SKM-1 (cell line): Measurements from ENCODE around the gene RER1.
"Not testable (repeated sequence)": the region's sequence is repeated elsewhere in the genome, so short reads cannot be mapped to it uniquely, and the experiment has no call there.

Source experiments
- DNase-seq: peaks from one replicate; lab custom pipeline; 2025; ENCODE audit not compliant: unreplicated experiment; lab: John Stamatoyannopoulos, UW

RER1 gene

GRCh38 chr1:2422523-2422922, 30.9 kb downstream of the RER1 start:
- DNase-seq, result no peak

GRCh38 chr1:2425892-2426291, 34.3 kb downstream of the RER1 start:
- no peak for DNase-seq

DNA sequence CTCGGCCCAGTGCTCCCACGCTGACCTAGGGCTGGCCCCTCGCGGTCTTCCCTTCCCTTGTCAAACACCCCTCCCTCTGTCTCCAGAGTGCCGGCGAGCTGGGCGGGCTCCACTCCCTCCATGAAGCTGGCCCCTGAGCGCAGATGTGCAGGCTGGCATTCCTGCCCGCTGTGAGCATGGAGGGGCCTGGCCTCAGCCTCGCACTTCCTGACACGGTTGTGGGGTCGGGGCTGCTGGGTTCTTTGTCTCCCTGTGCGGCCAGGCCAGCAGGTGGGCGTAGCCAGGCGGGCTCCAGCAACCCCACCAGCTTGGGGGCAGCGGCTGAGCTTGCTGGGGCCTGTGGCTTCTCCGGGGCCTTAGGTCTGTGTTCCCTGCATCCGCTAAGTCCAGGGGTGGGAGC, 34.9 kb downstream of the RER1 start:
- DNase-seq, result no peak

DNA sequence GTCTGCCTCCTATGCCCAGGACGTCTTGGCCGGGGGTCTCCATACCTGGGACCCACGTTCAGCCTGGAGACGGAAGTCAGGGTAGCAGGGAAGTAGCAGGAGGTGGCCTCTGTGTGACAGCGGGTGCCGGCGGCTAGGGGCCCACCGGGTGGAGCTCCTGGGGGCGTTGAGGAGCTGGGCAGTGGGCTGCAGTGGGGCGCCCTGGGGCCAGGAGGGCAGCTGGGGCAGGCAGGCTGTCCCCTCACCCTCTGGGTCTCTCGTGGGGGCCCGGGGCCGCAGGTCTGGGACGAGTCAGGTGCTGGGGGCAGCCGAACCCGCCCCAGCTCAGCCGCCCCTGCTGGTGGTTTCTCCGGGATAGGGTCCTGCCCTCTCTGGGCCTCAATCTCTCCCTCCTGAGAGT, 35.4 kb downstream of the RER1 start:
- no peak for DNase-seq

DNA sequence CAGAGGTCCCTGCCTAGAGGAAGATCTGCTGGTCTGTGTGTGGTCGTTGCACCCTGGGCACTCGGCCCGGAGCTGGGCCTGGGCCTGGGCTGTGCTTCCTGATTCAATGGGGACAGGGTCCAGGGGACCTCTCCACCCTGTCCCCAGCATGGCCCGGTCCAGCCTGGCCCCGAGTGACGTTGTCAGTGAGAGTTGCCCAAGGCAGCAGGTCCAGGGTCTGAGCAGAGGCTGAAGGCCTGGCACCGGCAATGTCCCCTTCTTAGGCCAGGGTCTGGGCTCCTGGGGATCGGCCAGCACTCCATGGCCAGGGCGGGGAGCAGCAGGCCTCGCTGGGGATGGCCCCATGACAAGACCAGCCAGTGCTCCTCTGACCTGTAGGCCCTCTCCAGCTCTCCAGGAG, 36.3 kb downstream of the RER1 start:
- DNase-seq, result no peak

DNA sequence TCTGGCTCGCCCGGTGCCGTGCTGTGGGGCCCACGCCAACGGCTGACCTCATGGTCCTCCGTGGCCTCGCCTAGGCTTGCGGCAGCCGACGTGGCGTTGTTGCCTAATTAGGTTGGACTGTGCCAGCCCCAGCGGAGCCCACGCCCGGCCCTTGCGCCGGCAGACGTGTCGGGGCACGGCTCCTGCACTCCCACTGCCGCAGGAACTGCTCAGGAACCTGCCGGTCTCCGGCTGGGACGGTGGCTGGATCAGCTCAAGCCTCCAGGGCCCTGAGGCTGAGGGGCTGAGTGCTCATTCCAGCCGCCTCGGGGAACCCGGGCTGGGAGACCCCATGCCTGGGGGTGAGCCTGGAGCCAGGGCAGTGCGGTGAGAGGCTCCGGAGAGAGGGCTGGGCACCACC, 36.8 kb downstream of the RER1 start:
- no peak for DNase-seq

DNA sequence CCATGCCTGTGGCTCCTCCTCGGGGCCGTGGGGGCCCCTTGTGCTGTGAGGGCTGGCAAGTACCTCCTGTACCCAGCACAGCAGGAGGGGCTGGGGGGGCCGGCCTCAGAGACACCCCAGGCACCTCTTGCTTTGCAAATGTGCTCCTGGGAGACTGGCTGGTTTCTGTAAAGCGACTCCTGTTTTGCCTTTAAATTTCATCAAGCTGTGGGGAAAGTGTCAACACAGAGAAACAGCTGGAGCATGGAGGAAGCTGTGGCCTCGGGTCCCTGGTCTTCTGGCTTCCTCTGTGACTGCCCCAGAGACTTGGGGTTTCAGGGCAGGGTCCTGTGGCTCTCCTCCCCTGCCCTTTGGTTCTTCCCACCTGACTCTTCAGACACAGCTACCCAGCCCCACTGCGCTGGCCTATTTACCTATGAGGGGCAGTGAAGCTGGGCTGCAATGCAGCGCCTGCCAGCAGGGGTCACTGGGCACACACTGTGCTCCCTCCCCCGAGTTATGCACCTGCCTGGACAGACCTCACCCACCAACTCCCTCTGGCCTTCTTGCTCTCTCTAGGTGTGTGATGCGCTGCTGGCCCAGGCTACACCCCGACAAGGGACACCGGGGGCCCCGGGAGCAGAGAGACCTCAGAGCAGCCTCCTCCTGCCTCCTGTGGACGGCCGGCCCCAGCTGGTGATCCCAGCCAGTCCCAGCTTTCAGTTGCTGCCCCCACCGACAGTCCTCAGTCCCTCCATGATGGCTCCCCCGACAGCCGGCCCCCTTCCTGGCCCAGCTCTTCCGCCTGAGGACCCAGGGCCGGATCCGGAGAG, 38.3 kb downstream of the RER1 start:
- DNase-seq, result no peak

DNA sequence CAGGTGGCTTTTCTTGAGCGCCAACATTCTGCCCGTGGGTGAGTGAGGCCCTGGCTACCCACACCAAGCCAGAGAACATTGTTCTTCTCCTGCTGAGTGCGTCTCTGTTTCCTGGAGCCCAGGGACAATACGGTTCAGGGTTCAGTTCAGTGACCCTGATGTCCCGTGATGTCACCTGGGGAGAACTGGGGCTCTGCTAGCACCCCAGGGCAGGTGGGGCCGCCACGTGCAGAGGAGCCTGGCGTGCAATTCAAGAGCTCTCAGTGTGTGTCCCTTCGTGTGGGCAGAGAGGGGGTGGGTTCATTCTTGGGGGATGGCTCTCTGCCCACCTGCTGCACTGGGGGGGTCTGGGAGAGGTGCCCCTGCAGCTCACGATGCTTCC, 38.9 kb downstream of the RER1 start:
- no peak for DNase-seq

DNA sequence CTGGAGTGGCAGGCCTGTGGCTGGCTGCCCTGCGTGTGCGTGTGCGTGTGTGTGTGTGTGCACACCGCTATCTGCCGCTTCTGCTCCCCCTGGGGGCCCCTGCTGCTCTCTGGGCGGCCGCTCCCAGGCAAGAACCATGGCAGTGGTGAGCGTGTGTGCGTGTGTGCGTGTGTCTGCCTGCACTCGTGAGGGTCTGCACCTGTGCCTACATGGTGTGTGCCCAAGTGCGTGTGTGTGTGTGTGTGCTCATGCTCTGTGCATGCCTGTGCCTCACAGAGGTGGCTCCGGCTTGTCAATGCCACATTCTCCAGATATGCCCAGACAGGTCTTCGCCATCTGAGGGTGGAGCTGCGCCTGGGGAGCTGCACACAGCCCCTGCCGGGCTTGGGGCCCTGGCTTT, 39.5 kb downstream of the RER1 start:
- DNase-seq, result no peak

GRCh38 chr1:2431518-2431917, 39.9 kb downstream of the RER1 start:
- no peak for DNase-seq

DNA sequence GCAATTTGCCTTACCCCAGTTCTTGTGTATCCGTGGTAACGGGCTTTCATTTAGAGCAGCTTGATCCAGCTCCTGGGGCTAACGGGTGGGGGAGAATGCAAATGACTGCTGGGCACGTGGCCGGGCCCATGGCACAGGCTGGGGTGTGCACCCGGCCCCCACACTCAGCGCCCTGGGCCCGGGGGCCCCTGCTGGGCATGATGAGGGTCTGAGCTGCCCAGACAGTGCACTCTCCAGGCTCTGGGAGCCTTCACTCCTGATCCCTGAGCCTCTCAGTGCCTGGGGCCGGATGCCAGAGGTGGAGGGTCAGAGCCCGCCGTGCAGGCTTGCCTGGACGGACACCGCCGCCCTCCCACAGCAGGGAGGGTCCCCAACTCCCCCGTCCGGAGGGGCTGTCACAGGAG, 40.8 kb downstream of the RER1 start:
- no peak for DNase-seq

DNA sequence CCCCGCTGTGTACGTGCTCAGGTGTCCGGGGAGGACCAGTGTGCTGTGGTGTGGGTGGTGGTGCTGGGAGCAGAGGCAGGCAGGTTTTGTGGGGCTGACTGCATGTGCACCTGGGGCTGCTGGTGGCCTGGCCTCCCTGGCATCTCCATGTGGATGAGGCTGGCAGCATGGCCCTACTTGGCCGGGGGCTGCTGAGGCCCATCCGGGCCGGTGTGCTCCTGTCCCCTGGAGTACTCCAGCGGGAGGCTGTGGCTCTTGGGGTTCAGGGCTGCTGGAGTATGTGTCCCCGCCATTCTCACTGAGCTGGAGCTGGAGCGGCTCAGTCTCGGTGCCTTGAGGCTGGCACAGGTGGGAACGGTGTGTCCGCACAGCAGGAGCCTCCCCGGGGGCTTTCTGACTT, 41.6 kb downstream of the RER1 start:
- DNase-seq, result no peak

- no peak for DNase-seq
Measured at GRCh38 chr1:2433936-2434655, 42.5 kb downstream of the RER1 start.

DNA sequence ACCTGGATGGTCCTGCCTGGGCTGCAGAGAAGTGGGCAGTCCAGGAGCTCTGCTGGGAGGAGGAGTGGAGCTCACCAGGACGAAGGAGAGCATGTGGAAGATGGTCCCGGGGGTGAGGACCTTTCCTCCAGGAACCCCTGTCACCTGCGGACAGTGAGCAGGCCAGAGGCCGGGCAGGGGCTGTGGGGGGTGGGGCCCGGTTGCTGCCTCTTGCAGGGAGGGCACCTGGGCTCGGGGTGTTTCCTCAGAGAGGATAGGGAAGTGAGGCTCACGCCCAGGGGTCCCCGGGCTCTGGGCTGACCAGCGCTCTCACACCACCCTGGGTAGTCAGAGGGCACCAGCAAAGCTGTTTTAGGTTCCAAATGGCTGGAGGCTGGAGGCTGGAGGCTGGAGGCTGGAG, 43.5 kb downstream of the RER1 start:
- no peak for DNase-seq

GRCh38 chr1:2435746-2436355, 44.2 kb downstream of the RER1 start:
- no peak for DNase-seq

GRCh38 chr1:2436876-2437275, 45.2 kb downstream of the RER1 start:
- no peak for DNase-seq

- no peak for DNase-seq
Measured at GRCh38 chr1:2437617-2438016, 46.0 kb downstream of the RER1 start.

- DNase-seq, result no peak
Measured at GRCh38 chr1:2438038-2438437, 46.4 kb downstream of the RER1 start.

- DNase-seq, result no peak
Measured at GRCh38 chr1:2438641-2439040, 47.0 kb downstream of the RER1 start.

GRCh38 chr1:2439369-2439768, 47.7 kb downstream of the RER1 start:
- DNase-seq, result no peak

GRCh38 chr1:2440346-2440745, 48.7 kb downstream of the RER1 start:
- not testable (repeated sequence) for DNase-seq

DNA sequence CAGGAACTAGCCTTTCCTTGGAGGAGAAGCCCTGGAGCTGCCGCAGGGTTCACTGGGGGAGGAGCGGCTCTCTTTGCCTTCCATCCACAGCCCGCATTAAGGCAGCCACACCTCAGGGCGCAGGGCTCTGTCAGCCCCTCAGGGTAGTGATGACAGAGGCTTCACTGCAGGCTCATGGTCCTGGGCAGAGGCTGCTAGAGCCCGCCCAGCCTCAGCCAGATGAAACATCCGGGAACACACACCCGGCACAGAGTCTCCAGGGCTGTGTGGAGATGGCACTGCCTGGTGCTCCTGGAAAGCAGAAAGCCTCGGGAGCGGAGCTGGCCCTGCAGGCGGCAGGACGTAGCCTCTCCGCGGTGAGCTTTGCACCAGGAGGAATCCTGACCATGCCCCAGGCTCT, 50.1 kb downstream of the RER1 start:
- DNase-seq, result no peak
